NOMO-1 treated with DMSO at 0.1 percent for 48 hours (cell line): ENCODE measurements around the gene CUZD1.

ENCODE experiments used
- DNase-seq: peaks from one replicate; lab custom pipeline; 2025; ENCODE audit not compliant: unreplicated experiment; lab: John Stamatoyannopoulos, UW

Gene CUZD1

DNA sequence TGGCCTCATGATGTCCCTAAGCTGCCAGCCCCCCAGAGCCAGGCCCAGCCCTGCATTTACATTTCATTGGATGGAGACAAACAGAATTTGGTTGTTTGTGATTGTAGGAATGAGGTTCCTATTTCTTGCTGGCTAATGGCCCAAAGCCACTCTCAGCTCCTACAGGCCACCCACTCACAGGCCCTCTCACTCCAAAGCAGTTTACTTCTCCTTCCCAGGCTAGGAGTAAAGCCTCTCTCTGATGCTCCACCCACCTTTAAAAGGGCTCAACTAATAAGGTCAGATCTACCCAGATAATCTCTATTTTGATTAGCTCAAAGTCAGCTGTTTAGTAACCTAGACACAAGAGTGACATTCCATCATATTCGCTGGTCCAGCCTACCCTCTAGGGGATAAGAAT, 11.2 kb upstream of the CUZD1 start:
- no peak for DNase-seq

DNA sequence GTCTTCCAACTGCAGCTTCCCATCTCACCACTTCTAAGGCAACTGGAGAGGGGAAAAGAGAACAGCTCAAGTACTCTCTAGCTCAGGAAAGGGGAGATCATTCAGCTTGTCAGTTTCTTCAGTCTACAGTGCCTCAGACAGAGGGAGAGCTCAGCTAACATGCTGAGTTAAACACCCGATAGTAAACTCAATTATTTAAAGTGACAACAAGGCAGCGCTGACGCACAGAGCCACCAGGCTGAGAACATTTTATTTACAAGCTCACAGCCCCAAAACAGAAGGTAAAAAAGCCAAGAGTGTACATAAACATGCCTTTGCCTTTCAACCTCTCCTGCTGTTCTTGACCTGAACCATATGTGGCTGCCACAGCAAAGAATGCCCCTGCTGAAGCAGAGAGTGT, 10.1 kb upstream of the CUZD1 start:
- DNase-seq = no peak

DNA sequence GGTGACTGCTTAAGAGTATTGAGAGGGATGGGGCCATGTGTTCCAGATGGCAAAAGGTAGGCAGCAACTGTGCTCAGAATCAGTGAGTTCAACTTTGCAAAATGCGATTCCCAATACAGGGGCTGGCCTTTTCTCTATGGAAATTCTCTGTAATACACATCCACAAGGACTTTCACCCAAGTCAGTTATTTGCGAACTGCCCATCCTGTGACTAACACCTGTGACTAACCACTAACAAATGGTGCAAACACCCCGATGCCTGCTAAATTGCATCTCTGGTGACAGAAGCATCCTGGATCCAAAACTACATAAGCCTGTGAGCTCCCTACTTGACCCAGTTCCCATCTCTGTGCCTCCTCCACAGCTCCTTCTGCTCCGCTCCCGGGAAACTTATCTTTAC, 9.0 kb upstream of the CUZD1 start:
- DNase-seq = no peak

DNA sequence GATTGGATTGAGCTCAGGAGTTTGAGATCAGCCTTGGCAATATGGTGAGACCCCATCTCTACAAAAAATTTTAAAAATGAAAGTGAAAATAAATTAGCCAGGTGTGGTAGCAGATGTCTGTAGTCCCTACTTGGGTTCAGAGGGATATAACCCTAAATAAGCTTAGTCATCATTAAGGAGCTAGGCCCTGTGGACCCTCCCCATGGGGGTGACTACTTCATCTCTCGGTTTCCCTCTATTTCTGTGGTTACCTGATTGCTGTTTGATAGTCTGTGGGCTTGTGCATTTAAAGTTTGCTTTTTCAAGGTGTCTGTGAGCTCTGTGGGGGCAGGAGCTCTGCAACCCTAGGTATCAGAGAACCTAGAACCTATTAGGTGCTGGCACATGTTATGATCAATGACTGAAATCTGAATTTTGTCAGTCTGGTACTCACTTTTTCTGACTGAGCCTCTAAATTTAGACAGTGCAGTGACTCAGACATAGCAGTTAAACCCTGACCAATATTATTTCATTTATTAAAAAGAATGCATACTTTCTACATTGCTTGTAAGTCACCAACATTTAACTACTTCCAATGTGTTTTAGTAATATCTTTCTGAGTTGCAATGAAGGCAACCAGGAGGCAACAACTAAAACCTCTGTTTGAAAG, 8.1 kb upstream of the CUZD1 start:
- DNase-seq = no peak

DNA sequence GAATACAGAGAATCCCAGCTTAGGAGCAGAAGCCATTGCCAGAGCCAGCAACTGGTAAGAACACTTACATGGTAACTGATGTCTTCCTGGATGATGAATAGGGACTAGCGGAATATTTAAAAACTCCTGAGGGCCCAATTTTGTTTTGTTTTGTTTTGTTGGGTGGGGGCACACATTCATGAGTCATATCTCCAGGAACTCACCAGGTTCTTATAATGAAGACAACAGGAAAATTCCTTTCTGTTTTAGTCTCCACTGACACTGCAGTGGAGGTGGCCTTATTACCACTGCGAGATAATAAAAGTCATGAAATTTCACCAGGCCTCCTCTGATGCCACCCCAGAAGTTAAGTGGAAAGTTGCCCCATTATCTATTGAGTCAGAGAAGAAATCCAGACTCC, 6.6 kb upstream of the CUZD1 start:
- no peak for DNase-seq

DNA sequence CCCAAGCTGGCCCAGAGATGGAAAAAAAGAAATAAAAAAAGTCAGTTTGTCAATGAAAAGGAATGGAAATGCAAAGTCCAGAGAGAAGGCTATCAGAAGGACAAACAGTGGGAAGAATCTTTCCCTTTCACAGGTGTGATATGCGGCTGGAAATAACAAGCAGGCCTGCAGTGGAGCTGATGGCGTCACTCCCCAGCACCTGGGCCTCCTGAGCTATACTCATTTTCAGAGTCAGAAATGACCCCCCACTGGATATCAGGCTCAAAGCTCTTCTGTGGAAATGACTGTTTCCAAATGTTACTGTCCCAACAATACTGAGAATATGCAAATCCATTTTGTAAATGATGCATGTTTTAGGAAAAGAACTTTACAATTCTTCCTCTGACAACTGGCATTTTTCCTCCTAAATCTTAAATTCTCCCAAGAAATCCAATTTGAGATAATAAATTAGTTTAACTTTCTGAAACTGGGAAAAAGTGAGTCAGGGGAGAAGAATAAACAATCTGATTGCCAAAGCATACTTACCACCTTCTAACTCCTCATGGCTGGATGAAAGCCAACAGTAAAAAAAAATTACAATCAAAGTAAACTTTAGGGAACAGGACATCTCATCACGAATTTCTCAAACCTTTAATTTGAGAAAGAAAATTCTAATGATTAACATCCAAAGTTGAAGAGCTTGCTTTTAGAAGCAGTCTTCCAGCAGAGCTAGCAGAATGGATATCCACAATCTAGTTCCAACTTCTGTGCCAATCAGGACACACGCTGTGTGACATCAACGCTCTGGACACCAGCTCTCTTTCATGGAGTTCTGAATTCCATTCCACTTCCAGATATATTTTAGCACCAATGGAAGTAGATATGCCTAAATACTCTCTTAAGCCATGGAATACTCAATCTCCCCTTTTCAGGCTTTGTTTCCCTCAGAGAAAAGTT, 5.3 kb upstream of the CUZD1 start:
- no peak for DNase-seq

DNA sequence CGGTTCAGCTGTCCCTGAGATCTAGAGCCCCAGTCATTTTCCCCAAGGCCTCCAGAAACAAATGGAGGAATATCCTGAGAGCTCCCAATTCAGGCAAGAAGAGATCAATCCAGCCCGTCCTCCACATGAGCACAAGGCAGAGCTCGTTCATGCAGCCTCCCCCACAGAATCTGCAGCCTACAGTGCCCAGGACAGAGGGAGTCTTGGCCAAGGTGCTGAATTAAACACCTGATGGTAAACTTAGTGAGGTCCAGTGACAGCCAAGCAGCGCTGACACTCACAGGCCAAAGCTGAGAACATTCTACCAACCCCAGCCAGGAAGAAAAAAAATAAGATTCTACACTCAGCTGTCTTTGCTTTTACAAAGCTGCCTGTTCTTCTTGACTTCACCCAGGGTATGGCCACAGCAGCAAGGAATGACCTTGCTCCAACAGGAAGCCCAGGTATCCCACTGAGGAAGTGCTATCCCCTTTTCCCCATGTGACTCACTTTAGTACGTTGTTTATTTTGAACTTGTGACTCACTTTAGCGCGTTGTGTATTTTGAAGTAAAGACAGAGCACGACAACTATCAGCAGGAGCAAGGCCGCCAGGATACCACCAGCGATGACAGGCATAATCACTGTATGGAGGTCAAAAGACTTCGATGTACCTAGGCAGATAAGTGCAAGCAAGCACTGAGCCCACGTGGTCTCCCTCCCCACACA, 4.4 kb upstream of the CUZD1 start:
- DNase-seq = no peak

DNA sequence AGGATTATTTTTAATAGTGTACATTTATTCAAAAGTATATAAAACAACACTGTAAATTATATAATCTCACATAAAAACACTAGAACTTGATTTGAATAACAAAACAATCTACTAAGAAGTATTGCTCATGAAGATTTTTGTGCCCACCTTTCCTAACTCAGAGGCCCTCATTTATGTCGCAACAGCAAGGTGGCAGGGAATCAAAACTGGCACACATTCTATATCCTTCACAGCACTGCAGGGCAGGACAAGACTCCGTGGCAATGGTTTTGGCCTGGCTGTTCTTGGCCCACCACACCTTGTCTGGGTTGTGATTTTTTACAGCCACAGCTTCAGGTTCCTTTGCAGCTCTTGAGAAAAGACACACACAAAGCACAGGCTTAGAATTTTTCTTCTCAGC, 3.4 kb upstream of the CUZD1 start:
- no peak for DNase-seq

DNA sequence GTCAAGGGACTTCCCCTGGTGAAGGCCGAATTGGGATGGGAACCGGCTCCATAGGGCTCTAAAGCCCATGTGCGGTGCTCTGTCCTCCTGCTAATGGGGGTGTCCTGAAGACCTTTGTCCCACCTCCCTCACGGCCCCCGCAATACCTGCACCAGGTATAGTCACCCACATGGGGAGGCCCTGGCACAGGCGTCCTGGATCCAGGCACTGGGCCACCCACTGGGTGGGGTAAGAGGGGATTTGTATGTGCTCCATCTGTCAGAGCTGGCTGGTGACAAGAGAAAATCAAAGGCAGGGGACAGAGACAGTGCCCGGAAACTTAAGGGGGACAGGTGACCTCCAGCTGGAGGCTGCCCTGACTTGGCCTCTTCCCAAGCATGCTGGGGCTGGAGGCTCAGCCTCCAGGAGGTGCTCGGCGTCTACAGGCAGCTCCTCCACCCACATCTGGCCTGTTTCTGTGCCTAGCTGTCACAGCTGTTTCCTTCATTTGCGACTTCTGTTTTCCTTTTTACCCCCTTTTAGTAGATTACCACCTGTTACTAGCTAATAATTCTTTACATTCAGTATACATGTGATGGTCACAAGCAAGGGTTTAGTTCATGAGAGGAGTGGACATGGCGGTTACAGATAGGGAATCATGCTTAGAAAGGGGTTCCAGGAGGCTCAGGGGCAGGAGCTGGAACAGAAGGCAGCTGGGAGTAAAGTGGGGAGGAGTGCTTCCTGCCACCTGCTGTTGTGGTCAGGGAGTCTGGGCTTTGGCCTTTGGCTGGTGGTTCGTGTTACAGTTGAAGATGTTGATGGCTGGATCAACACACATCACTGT, 2.3 kb upstream of the CUZD1 start:
- no peak for DNase-seq

DNA sequence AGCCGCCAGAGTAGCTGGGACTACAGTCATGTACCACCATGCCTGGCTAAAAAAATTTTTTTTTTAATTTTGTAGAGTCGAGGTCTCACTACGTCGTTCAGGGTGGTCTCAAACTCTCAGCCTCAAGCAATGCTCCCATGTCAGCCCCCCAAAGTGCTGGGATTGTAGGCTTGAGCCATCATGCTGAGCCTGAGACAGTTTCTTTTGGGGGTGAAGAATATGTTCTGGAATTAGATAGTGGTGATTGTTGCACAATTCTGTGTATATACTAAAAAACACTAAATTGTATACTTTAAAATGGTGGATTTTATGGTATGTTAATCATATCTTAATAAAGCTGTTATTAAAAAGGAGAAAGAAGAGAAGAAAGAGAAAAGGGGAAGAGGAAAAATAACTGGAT, 1.5 kb downstream of the CUZD1 start:
- no peak for DNase-seq

DNA sequence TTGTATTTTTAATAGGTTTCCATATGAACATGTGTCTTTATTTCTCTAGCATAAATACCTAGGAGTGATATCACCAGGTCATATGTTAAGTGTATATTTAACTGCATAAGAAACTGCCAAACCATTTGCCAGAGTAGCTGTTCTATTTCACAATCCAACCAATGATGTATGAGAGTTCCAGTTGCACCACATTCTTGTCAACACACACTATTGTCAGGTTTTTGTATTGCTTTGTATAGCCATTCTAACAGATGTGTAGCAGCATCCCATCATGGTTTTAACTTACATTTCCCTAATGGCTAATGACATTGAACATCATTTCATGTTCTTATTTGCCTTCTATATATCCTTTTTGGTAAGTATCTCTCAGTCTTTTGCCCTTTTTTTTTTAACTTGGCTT, 4.1 kb downstream of the CUZD1 start:
- DNase-seq = no peak

DNA sequence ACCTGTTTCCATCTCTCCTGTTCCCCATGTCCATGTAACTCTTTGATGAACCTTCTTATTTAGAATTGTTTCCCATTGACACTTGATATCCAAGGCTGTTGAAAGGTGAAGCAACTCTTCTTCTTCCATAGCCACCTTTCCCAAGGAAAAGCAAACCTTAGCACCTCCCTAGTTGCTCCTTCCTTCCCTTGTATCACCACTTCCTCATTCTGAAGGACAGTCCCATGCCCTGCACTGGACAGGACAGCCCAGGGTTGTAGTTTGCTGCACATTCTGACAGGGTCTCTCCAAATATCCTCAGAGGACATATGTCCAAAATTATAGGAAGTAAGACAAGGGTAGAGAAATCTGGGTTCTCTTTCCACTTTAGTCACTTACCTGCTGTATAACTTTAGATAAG, 6.2 kb downstream of the CUZD1 start:
- no peak for DNase-seq

DNA sequence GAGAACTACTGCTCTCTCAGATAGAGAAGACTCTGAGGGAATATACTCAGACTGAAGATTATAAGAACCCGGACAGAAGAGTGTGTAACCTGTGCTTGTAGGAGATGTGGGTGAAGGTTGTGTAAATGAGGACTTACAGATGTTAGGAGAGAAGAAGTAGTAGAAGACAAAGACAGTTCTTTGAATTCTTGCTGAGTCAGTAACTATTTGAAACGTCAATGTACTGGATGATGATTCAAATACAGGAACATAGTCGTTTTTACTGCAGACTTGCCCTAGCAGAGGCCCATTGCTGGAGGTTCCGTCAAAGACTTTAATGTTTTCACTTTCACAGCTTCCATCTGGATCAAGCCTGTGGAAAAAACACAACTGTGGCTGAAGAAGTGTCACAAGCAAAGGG, 6.8 kb downstream of the CUZD1 start:
- DNase-seq = no peak

DNA sequence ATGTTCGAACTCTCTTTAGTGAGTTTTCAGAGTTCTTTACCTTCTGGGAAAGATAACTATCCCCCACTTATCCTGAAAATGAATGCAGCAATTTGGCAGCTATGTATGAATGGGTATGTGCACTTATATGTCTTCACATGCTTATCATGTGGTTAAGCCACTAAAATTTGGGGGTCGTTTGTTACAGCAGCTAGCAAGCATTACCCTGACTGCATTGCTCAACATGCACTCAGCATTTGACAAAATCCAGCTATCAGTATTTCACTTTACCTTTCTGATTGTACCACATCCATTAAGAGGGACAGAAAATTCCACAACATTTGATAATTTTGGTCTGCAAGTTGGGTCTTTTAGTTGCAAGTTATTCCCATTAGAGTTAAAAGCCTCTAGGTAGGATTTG, 9.7 kb downstream of the CUZD1 start:
- no peak for DNase-seq

DNA sequence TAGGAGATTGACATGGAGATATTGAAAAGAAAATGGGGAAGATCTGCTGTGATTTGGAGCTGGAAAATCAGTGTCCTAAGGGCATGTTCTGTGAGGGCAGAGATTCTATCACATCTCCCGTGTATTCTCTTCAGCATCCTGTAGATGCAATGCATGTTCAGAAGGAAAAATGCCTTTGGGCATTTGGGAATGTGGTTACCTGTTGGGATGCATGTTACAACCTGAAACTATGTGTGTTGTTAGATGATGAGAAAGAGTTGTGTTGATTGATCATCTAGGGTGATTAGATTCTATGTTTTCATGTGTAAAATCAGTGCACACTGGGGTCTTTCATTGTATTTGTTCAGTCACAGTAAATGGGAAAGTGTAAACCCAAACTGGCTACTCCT, 14.7 kb downstream of the CUZD1 start:
- no peak for DNase-seq

DNA sequence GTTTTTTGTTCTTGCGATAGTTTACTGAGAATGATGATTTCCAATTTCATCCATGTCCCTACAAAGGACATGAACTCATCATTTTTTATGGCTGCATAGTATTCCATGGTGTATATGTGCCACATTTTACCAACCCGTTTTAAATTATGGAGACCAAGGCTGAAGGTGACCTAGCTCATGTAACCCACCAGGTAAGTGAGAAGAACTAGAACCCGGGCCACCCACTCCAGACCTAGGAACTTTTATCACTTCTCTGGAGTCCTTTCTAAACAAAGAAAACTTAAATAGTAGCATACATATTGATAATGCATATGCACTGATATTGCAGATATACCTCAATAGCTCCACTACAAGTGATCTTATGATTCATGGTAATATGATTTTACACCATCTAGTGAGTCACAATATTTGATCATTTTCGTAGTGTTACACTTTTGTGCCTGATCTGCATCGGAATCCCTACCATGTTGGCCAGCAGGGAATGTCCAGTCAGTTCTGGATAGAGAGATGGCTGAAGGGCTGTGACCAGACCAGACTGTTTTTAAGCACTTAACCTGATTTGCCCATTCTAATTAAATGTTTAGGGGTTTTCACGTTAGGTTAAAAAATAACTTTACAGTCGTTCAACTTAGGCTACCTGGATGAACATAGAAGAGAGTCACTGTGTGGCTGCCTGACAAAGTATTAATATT, 15.2 kb downstream of the CUZD1 start:
- DNase-seq = no peak

DNA sequence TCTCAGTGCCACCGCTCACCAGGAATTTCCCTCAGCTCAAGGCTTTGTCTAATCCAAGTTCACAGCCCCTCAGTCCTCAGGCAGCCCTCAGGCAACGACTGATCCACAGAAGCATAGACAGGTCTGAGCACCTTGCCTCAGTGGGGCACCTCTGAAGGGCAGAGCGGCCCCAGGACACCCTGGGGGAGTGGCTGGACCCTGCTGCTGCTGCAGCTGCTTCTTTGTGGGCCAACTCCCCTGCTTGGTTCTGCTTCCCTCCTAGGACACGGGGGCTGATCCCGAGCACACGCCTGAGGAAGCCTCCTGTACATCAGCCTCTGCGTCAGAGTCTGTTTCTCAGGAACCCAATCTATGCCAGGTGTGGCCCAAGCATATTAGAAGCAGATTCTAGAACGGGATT, 16.2 kb downstream of the CUZD1 start:
- DNase-seq = no peak

DNA sequence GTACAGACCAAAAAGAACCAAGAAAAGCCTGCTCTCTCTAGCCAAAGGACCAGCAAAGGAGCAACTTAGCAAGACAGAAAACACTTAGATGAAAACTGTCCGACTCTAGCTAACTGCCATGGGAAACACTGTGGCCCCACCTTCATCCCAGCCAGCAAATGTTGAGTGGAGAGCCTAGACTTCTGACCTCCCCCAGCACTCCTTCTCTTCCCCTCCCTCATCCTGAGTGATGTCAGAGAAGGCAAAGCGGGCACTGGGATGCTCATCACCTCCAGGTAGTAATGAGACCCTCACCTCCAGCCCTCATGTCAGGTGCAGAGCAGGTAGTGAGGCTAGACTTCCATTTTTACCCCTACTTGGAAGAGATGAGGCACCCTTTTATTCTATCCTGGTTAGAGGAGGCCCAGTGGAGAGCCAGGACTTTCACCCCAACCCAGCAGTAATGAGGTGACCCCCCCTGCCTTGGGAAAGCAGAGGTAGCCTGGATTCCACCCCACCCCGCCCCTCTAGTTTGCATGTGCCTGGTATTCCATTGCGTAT, 16.9 kb downstream of the CUZD1 start:
- DNase-seq = no peak

DNA sequence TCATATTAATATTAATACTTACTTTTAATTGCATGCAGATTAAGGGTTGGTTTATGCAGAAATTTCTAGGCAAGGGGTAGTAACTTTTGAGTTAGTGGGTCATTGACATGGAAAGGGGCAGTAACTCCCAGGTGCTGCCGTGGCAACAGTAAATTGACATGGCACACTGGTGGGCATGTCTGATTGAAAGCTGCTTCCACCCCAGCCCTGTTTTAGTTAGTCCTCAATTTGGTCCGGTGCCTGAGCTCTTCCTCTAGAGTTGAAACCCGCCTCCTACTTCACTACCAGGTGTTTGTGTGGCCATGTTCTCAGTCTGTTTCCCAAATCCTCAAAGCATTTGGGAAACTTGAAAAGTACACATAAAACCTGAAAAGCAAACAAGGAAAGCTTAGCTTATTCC, 18.4 kb downstream of the CUZD1 start:
- no peak for DNase-seq

DNA sequence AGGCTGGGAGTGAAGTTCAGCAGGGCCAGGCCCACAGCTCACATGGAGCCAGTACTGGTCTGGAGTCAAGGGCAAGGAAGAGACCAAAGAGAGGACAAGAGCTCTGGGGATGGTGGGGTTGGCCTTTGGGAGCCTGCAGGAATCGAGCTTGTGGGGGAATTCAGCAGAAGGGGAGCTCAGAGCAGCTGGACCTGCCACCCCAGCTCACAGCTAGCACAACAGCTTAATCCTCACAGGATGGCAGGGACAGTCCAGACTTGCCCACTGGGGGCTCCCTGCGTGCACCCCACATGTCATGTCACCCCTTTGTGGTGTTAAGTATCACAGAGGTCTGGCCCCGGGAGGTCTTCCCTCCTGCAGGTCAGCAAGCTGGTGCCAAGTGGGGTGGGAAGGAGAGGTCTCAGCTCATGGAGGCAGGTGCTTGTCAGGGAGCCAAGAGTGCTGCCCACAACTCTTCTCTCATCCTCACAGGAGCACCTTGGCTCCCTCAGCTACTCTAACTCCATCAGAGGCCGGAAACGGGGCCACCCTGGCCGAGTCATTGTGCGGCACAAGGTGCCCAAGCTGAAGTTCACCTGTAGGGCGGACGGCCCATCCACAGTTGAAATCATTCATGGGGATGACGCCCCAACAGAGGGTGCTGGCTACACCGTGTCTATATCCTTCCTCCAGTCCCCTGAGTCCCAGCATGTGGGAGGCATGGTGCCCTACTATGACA, 22.5 kb downstream of the CUZD1 start:
- no peak for DNase-seq
